Esophagus squamous epithelium (tissue), 4 donors: ENCODE results near the gene GGT5.
"Not testable (repeated sequence)": the region's sequence is repeated elsewhere in the genome, so short reads cannot be mapped to it uniquely, and the experiment has no call there.

Source experiments
- POLR2A ChIP-seq, 4 donors: fragments of 450-650 bp; IDR thresholded peaks; one replicate each; pipeline ENCODE4 v1.6.1; 2017; ENCODE audit warnings: antibody characterized with exemption in 4 of 4, mild to moderate bottlenecking in 4 of 4, moderate library complexity in 3 of 4
- TF ChIP-seq, protein P1 (sequence below), 6 experiments: fragments of 450-650 bp in 4 of 6; fragments of 200-600 bp in 2 of 6; sonication (generic) in 2 of 6; IDR thresholded peaks; one replicate each; pipeline ENCODE4 v1.5.1; 2016 to 2019; ENCODE audit warnings: antibody characterized with exemption in 6 of 6, mild to moderate bottlenecking in 4 of 6, moderate library complexity in 4 of 6

DNA sequence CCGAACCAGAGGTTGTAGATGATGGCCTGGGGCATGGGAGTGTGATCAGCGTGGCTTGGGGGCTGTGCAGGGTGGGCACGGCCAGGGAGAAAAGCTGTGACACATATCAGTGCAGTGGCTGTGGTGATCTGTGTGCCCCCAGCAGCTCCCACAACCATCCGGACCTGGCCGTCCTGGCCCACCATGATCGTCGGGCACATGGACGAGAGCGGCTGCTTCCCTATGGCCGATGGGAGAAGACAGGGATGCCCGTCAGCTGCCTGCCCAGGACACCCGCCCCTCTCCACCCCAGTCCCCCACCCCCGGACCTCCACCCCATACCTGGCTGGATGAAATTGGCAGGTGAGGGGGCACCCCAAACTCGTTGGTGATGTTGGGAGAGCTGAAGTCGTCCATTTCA, 3.7 kb upstream of the GGT5 start:
- TF ChIP-seq, protein P1, sequence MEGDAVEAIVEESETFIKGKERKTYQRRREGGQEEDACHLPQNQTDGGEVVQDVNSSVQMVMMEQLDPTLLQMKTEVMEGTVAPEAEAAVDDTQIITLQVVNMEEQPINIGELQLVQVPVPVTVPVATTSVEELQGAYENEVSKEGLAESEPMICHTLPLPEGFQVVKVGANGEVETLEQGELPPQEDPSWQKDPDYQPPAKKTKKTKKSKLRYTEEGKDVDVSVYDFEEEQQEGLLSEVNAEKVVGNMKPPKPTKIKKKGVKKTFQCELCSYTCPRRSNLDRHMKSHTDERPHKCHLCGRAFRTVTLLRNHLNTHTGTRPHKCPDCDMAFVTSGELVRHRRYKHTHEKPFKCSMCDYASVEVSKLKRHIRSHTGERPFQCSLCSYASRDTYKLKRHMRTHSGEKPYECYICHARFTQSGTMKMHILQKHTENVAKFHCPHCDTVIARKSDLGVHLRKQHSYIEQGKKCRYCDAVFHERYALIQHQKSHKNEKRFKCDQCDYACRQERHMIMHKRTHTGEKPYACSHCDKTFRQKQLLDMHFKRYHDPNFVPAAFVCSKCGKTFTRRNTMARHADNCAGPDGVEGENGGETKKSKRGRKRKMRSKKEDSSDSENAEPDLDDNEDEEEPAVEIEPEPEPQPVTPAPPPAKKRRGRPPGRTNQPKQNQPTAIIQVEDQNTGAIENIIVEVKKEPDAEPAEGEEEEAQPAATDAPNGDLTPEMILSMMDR (IDR thresholded peaks at IDR 0.05) = not testable (repeated sequence)
- not testable (repeated sequence) for TF ChIP-seq POLR2A (IDR thresholded peaks at IDR 0.05)
